HFF-Myc (cell line): Measurements from ENCODE around the gene HSDL1.
A peak's percentile ranks its signal among the peaks of the same experiment; 100 is the strongest.

Experiments used
- DNase-seq: peaks from one replicate; pipeline ENCODE4 v3.0.0-alpha.2; 2011; ENCODE audit warnings: low read depth; ENCODE audit errors: extremely low read depth
- H3K4me3 ChIP-seq: replicated peaks from 2 replicates; pipeline ENCODE4 v1.5.1; 2011; ENCODE audit warnings: low read depth, mild to moderate bottlenecking, control low read depth, low read length
- CTCF ChIP-seq: IDR thresholded peaks from 2 replicates; pipeline ENCODE4 v1.5.1; 2012; ENCODE audit warnings: mild to moderate bottlenecking, low read depth, low read length, control low read depth; ENCODE audit errors: missing control alignments

The HSDL1 gene

GRCh38 chr16:84087466-84088151 lies 57.4 kb downstream of the HSDL1 start:
- no peak overlapping the region for H3K4me3 ChIP-seq
- DNase-seq = no peak
- no peak for TF ChIP-seq CTCF

GRCh38 chr16:84087001-84087400 lies 58.0 kb downstream of the HSDL1 start:
- no peak overlapping the region for H3K4me3 ChIP-seq
- DNase-seq = no peak
- TF ChIP-seq CTCF = no peak

- no peak for TF ChIP-seq CTCF
Observed at GRCh38 chr16:84086341-84086740, 58.6 kb downstream of the HSDL1 start.

GRCh38 chr16:84085773-84086172 lies 59.2 kb downstream of the HSDL1 start:
- no peak for TF ChIP-seq CTCF
- no peak overlapping the region for H3K4me3 ChIP-seq
- DNase-seq = no peak

More at GRCh38 chr16:84086341-84086740, 58.6 kb downstream of the HSDL1 start:
- no peak for DNase-seq
- H3K4me3 ChIP-seq = no peak overlapping the region

GRCh38 chr16:84085271-84085667 lies 59.7 kb downstream of the HSDL1 start:
- no peak for TF ChIP-seq CTCF
- DNase-seq = no peak
- H3K4me3 ChIP-seq = no peak overlapping the region

- peak; percentile 85 for TF ChIP-seq CTCF
- no peak for DNase-seq
Observed at GRCh38 chr16:84084570-84085270, 60.3 kb downstream of the HSDL1 start.

More at GRCh38 chr16:84084570-84085270, 60.3 kb downstream of the HSDL1 start:
- no peak overlapping the region for H3K4me3 ChIP-seq
